ENCODE data around the gene DGKD.

Gene DGKD

GRCh38 chr2:233438573-233439147, 84.4 kb downstream of the DGKD start:
- TF ChIP-seq GATA3 (IDR thresholded peaks at IDR 0.05; ENCODE audit: low read depth, low read length) (no peak), GATA2 (IDR thresholded peaks at IDR 0.05; ENCODE audit: low read depth, low read length) (no peak)

DNA sequence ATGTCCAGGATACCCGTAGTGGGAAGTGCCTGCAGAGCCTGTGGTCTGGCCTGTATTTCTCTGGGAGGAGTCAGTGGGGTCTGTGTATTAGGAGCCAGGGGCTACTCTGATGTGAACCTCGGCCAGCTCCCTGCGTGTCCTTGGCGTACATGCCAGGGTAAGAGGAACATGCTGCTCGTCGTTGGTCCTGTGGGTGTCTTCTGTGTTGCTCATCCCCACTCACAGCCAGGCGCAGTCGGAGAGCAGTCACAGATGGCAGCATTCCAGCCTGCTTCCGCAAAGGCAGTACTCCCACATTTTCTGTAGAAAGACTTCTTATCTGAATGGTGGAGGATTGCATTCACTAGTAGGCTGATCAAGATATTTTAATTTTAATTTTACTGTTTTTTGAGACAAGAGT, 84.9 kb downstream of the DGKD start:
- TF ChIP-seq GATA3 (IDR thresholded peaks at IDR 0.05; ENCODE audit: low read depth, low read length) (no peak), GATA2 (IDR thresholded peaks at IDR 0.05; ENCODE audit: low read depth, low read length) (no peak)

DNA sequence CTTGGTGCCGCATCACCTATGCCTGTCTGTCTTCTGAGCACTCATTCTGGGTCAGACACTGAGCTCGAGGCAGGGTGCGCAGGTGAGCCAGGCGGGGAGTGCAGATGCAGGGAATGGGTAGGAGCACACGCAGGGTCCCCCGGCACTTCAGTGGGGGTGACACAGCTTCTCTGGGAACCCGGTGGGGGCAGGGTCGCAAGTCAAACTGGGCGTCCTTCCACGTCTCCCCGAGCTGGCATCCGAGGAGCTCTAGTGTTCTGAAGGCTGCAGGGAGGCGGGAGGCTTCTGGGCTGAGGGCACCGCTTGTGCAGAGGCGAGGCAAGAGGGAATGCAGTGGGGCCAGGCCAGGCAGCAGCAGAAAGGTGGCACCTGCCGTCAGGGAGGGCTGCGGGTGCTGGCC, 86.0 kb downstream of the DGKD start:
- TF ChIP-seq GATA2 (IDR thresholded peaks at IDR 0.05; ENCODE audit: low read depth, low read length), result no peak
- no peak for TF ChIP-seq GATA3 (IDR thresholded peaks at IDR 0.05; ENCODE audit: low read depth, low read length)

DNA sequence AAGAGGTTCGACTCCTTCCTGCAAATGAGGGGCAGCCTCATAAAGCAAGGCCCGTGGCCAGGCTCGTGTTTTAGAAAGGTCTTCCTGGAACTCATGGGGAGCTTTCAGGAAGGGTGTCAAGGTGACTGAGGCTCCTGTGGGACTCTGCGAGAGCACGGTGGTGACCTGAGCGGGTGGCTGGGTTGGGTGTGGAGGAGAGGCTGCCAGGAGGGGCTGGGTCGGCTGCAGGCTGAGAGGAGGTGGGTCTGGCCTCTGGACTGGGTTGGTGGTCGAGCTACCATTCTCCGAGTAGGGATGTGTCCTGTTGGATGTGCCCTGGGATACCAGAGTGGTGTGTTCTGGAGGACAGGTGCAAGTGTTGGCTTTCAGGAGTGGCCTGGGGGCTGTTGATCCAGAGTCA, 86.4 kb downstream of the DGKD start:
- TF ChIP-seq GATA3 (IDR thresholded peaks at IDR 0.05; ENCODE audit: low read depth, low read length) (no peak), GATA2 (IDR thresholded peaks at IDR 0.05; ENCODE audit: low read depth, low read length) (no peak)

DNA sequence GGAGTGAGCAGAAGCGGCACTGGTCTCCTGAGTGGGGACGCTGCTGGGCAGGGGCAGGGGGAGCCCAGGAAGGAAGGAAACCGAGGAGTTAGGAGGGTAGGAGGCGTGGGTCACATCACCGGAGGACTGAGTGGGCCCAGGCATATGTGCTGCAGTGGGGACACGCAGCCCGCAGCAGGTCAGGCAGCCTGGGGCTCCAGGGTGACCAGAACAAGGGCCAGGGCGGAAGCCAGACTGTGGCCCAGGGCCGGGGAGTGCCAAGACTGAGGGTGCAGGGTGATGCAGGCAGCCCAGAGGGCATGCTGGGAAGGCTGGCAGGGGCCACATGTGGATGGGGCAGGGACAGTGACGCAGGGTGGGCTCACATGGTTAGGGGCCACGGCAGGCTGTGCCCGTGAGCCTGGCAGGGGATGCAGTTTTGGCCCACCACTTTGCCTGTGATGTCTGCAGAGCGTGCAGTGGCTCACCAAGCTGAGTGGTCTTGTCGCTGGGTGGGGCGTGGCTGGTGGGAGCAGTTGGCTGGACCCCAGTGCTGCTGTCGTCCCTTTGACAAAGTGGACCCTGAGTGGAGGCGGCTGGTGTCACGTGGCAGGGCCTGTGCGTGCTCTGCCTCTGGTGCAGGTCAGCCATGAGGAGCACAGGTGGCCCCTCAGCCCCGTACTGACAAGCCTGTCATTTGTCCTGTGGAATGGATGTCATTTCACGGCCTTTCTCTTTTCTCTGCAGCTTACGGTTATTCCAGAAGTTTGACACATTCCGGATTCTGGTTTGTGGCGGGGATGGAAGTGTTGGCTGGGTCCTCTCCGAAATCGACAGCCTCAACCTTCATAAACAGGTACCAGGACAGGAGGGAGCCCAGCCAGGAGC, 87.1 kb downstream of the DGKD start:
- TF ChIP-seq GATA3 (IDR thresholded peaks at IDR 0.05; ENCODE audit: low read depth, low read length) (no peak), GATA2 (IDR thresholded peaks at IDR 0.05; ENCODE audit: low read depth, low read length) (no peak)

DNA sequence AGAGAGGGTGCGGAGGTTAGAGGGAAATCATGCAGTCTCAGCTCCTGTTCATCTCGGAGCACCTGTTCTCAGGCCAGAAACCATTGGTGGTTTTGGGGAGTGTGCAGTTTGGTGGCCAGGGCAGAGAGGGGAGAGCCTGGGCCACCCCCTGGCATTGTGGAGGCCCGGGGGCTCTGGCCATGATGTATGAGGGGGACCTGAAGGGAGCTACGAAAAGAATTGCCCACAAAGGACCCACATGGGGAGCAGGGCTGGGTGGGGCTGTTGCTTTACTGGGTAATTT, 87.7 kb downstream of the DGKD start:
- no peak for TF ChIP-seq GATA2 (IDR thresholded peaks at IDR 0.05; ENCODE audit: low read depth, low read length)
- TF ChIP-seq GATA3 (IDR thresholded peaks at IDR 0.05; ENCODE audit: low read depth, low read length), result no peak

DNA sequence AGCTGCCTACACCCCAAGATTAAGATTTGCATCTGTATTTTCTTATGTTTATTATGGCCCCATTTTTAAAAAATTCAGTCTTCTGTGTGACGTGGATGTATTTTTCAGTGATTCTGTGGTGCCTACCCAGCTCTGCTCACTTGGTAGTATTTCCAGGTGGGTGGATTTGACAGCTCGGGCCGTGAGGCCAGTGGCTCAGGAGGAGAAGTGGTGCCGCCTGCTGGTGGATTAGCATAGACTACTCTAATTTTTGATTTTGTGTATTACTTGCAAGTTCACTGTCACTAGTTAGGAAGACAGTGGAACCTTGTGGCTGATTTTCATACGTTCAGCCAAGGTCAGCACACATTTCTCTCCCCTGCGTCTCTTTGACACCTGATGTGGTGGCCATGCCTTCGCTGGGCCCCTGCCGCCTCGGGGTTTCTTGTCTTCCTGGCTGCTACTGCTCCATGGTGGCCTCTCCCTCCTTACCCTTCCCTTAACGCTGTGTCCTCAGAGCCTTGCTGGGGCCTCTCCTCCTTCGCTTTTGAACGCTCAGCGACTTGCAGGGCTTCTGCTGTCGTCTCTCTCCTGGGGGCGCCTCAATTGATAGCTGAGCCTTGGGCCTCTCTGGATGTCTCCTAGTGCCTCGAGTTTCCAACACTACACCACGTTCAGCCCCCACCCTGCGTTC, 89.4 kb downstream of the DGKD start:
- TF ChIP-seq GATA2 (IDR thresholded peaks at IDR 0.05; ENCODE audit: low read depth, low read length) (no peak), GATA3 (IDR thresholded peaks at IDR 0.05; ENCODE audit: low read depth, low read length) (no peak)

GRCh38 chr2:233444501-233444900, 90.2 kb downstream of the DGKD start:
- TF ChIP-seq GATA3 (IDR thresholded peaks at IDR 0.05; ENCODE audit: low read depth, low read length), result no peak
- TF ChIP-seq GATA2 (IDR thresholded peaks at IDR 0.05; ENCODE audit: low read depth, low read length), result no peak

DNA sequence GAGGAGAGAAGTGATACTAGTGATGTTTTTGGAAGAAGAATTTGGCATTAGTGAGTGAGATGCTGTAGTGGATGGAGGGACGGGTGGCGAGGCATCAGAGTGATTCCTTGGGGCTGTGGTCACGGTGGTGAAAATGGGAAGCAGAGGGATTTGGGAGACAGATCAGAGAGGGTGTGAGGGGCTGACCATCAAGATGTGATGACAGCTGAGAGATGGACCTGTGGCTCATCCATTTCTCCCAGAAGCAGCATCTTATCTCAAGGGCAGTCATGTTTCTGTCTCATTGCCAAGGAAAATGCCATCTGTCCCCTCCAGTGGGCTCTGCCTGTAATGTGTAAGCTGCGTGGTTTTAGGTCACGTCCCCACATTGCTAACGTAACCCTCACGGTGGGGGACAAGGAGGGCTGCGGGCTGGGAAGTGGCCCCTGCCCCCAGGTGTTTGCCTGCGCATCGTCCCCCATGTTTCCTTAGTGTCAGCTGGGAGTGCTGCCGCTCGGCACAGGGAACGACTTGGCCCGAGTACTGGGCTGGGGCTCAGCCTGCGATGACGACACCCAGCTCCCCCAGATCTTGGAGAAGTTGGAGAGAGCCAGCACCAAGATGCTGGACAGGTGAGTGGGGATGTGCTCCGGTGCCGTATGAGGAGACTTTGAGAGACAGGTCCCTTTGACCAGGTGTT, 91.0 kb downstream of the DGKD start:
- TF ChIP-seq GATA3 (IDR thresholded peaks at IDR 0.05; ENCODE audit: low read depth, low read length) (no peak), GATA2 (IDR thresholded peaks at IDR 0.05; ENCODE audit: low read depth, low read length) (no peak)

DNA sequence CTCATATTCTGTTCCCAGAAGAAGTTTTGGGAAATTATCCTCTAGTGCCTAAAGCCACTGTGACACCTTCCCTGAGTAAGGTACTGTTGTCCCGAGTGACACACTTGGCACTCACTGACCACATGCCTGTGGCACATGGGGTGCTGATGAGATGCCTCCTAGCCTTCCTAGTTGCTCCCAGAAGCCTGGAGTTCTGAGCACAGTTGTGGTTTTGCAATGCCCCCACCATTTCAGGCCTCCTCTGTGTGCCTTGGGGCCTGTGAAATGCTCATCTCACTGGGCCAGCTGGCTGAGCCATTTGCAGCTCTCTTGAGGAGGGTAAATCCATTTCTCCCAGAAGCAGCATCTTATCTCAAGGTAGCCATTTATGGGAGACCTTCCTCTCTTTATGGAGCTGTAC, 91.8 kb downstream of the DGKD start:
- TF ChIP-seq GATA2 (IDR thresholded peaks at IDR 0.05; ENCODE audit: low read depth, low read length) (no peak), GATA3 (IDR thresholded peaks at IDR 0.05; ENCODE audit: low read depth, low read length) (no peak)

DNA sequence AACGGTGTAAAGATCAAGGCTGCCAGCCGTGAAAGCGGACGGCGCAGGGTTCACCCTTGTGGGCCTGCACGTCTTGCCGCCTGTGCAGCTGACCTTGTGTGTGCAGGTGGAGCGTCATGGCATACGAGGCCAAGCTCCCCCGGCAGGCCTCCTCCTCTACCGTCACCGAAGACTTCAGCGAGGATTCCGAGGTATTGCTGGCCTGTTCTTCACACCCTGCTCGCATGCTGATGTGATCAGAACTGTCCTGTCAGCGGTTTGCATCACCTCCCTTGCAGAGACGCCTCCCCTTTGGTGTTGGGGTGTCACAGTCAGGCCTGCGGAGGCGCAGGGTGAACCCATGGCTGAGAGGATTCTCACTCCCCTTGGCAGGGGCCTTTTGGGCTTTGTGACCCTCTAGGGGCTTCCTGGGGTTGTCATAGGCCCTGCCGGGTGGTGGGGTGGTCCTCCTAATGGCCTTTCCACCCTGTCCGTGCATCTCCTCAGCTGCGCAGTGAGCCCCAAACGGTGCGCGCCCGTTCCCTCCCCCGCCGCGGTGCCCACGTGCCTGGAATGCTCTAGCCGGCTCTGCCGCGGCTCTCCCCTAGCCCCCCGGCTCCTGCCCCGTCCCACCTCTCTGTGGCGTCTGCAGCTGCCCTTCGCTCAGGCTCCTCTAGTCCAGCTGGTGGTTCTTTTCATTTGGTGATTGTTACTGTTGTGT, 92.5 kb downstream of the DGKD start:
- no peak for TF ChIP-seq GATA3 (IDR thresholded peaks at IDR 0.05; ENCODE audit: low read depth, low read length)
- TF ChIP-seq GATA2 (IDR thresholded peaks at IDR 0.05; ENCODE audit: low read depth, low read length), result no peak

DNA sequence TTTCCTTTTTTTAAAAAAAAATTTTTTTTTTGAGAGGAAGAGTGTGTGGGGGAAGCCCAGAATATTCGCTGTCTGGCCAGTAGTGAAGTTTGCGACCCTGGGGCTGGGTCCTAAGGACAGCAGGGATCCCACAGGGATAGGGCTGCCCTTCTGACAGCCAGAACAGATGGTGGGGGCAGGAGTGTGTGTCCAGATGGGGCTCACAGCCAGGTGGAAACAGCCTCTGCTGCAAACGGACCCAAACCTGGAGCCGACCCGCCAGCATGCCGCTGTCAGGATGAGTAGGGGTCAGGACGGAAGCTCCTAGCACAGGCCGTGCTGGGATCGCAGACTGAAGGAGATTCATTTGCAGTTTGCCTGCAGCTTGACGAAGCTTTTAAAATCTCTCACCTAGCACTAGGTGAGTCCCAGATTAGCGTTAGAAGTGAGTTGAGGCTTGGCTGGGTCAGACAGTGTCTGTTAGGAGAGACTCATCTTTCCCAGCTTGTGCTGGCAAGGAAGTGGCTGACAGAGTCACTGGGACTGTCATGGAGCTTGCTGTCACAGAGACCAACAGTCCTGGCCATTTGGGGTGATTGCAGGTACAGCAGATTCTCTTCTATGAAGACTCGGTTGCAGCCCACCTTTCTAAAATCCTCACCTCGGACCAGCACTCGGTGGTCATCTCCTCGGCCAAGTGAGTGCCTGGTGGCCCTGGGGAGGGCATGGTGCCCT, 93.4 kb downstream of the DGKD start:
- TF ChIP-seq GATA3 (IDR thresholded peaks at IDR 0.05; ENCODE audit: low read depth, low read length), result no peak

GRCh38 chr2:233448220-233448559, 93.9 kb downstream of the DGKD start:
- TF ChIP-seq GATA3 (IDR thresholded peaks at IDR 0.05; ENCODE audit: low read depth, low read length) (no peak), GATA2 (IDR thresholded peaks at IDR 0.05; ENCODE audit: low read depth, low read length) (no peak)

All from SH-SY5Y (cell line).